GM19099 (cell line): ENCODE measurements around the gene HOPX.

Experiments
- POLR2A ChIP-seq: IDR thresholded peaks from 3 replicates; pipeline ENCODE4 v1.6.1; 2011; ENCODE audit warnings: low read depth; ENCODE audit not compliant: insufficient read length; ENCODE audit errors: extremely low read depth

HOPX gene

DNA sequence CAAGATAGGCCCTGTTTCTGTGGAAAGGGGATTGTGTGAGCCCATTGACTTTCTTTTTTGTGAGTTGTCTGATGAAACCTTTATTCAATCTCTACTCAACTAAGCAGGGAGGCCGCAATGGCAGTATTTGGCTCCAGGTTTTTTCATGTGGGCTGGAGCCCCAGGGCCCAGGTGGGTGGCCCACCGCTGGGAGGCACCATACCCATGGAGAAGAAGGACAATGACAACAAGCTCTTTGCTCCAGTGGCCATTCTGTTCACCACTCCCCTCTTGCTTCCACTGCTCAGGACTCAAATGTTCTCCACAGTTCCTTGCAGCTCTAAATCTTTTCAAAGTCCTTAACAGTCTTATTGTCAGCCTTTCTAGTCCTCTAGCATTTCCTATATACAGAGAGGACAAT lies 54.1 kb downstream of the HOPX start:
- TF ChIP-seq POLR2A, result no peak

DNA sequence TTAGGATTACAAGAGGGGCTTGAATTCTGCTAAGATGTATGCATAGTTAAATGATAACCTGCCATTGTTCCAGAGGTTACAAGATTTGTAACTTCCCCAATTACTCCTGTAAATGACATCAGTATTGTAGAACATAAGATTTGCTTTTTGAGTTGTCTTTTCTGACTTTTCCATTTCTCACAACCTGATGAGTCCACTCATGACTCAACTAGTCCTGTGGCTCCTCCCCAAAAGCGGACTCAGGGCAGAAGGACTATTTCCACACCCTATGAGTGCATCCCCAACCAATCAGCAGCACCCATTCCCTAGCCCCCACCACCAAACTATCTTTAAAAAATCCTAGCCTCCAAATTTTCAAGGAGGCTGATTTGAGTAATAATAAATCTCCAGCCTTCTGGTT lies 54.7 kb downstream of the HOPX start:
- TF ChIP-seq POLR2A, result no peak

DNA sequence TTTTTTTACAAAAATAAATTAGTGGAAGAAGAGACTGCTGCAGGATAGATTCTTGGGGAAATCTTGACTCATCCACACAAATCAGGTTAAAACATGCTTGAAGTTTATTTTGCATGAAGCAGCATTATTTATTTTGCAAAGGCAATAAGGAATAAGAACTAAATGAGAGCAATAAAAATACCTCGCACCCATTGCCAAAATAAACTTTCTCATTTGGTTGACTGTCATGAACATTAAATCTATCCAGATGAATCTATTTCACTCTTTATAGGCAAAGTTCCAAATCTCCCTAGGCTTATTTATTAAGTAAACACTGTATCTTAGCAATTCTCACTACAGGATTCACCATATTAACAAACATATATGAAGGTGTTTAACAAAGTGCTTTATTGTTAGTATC lies 58.9 kb downstream of the HOPX start:
- no peak for TF ChIP-seq POLR2A

DNA sequence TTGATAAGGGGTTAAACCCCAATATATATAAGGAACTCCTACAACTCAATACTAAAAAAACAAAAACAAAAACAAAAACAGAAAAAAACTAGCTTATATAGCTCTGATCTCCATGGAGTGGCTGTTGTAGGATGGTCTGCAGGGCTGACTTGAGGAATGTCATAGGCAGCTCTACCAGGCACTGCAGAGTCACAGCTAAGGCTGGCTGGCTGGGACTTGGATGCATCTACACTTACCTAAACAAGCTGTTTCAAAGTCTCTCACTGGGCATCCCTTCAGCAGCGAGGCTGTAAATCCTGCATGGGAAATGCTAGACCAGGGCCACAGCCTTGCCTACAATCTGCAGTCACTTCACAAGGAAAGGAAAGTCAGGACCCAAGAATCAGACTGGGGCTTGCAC lies 61.3 kb downstream of the HOPX start:
- TF ChIP-seq POLR2A, result no peak

DNA sequence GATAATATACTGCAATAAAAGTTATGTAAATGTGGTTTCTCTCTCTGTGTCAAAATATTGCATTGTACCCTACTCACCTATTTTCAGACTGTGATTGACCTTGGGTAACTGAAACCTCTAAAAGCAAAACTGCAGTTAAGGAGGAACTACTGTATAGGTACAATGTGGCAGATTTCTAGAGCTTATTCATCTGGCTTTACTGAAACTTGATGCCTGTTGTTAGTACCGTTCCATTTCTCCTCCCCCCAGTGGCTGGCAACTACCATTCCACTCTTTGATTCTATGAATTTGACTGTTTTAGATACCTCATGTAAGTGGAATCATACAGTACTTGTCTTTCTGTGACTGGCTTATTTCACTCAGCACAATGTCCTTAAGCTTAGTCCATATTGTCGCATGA lies 61.9 kb downstream of the HOPX start:
- TF ChIP-seq POLR2A, result no peak

DNA sequence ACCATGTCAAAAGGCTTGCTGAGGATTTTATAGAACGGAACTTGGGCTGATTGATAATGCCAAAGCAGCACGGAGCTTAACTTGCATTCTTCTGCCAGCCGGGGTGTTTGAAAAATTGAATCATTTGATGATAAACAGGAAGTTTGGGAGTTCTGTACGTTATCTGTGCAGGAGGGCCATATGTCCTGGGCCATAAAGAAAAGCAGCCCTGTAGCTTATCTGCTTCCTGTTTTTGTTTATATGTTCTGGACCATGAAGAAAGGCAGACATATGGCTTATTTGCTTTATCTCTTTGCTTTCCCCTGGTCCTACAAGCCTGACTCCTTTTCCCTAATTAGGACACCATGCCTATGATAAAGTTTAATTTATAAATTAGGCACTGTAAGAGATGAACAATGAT lies 62.4 kb downstream of the HOPX start:
- no peak for TF ChIP-seq POLR2A

DNA sequence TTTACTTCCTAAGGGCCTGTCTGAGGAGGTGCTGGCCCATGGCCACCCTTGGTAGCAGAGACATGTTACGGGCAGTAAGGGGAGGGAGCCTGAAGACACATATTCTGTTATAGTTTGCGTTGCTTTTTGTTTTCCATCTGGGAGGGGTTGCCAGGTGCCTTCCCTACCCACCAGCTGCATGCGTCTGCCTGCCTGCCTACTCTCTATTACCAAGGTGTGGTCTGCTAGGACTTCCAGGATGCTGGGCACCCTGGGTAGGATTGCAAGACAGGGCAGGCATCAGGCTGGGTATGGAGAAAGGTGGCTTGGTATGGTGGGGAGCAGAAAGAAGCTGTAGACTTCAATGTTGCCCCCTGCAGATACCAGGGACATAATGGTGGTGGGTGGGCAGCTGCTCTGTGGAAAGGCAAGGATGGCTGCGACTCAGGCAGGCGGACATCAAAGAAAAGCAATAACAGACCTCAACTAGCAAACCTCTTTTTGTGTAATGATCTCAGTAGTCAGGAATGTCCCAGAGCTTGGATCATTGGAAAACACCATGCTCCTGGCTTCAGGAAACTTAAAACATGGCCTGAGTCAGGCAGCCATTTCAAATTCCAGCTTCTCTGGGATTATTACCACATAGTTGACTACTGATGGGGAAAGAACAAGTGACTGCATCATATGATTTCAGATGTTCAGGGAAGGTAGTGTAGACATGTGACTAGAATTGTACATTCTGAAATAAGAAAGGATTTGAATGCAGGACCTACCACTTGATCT lies 67.8 kb downstream of the HOPX start:
- TF ChIP-seq POLR2A, result no peak

DNA sequence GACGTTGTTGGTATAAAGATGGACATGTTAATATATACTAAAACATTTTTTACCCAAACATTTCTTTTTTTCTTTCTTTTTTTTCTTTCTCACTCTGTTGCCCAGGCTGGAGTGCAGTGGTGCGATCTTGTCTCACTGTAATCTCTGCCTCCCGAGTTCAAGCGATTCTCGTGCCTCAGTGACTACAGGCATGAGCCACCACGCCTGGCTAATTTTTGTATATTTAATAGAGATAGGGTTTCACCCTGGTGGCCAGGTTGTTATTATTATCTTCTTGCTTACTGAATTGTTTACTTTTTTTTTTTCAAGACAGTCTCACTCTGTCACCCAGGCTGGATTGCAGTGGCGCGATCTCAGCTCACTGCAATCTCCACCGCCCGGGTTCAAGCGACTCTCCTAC lies 68.8 kb downstream of the HOPX start:
- TF ChIP-seq POLR2A, result no peak

DNA sequence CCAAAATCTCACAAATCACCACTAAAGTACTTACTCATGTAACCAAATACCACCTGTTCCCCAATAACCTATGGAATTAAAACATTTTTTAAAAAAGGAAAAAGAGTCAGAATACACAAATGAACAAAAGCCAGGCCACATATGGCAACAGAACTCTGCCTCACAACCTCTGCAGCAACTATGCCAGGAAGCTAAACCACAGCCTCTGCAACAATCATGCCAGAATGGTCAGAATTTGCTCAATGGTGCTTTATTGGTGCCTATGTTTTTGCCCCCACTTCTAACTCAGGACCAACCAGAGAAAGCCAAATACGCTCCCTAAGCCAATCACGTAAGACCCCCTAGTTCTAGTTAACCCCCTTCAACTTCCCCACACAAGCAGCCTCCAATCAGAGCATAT lies 69.6 kb downstream of the HOPX start:
- TF ChIP-seq POLR2A, result no peak

DNA sequence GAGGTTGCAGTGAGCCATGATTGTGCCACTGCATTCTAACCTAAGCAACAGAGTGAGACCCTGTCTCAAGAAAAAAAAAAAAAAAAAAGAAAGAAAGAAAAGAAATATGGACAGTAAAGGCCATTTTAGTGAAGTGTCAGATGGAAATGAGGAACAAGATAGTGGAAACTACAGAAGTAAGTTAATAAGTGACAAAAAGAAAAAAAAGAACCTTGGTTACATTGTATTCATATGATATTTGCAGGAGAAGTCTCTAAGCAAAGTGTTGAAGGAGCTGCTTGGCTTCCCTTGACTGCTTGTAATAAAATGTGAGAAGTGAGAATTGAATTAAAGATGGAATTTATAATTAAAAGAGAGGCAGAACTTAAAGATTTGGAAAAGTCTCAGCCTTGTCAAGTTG lies 73.2 kb downstream of the HOPX start:
- no peak for TF ChIP-seq POLR2A

DNA sequence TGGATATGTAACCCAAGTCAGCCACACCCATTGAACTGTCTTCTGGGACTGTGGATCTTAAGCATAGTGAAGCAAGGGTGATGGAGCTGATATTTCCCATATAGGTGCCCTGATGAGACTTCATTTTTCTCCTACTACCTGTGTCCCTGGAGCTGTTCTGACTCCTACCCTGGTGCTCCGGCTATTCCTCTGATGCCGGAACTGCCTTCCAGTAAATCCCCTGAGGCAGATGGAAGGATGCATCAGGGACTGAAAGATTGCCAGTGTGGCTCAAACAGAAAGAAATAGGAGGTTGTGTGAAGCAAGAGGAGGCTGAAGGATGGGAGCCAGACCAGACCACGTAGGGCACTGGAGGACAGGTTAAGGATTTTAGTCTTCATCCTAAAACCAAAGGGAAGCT lies 74.7 kb downstream of the HOPX start:
- TF ChIP-seq POLR2A, result no peak

DNA sequence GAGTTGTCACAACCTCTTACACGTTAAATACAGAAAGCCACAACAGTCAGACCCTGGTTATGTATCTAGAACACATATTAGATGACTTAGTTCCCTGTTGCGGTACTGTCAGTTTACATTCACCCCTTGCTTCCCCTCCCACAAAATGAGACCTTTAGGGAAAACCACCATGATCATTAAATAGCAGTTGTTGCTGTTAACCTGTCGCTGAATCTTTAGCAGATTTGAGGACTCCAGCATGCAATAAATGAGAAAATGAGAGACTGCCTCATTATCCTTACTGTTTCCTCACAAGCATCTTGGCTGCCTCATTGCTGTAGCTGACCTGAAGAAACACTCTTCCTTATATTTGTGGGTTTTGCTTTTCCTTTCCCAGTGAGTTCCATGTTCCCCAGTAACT lies 77.8 kb downstream of the HOPX start:
- TF ChIP-seq POLR2A, result no peak
